ENCODE data around the gene FRAS1.

DNA sequence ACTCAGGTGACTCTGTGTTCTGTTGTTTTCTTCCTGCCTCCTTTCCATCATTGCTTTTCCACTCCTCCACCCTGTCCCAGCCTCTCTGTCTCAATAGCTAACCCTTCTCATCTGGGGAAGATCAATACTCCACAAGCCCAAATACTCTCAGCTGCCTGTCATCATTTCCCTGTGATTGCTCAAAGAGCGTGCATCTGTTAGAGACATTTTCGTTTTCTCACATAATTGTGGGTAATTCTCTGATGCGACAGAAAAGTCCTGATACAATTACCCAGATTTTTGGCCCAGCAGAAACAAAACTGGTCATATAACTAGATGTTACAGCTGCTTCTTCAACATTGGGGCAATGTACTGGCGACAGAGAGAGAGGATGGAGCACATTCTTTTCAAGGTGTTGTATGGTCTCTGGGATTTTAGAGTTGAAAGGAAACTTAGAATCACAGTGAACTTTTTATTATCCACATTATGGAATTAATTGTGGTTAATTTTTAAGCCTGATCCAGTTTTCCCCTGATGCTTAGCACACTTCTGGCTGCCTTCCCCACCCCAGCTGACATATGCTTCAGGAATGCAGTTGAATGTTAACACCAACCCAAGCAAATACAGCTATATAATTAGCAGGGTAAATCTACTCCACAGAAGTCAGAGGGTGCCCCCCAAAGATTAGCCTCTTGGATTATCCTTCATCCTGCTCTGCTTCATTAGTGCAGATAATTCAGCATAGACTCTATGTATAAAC is 323.0 kb downstream of the FRAS1 start:
- TF ChIP-seq, protein P1, sequence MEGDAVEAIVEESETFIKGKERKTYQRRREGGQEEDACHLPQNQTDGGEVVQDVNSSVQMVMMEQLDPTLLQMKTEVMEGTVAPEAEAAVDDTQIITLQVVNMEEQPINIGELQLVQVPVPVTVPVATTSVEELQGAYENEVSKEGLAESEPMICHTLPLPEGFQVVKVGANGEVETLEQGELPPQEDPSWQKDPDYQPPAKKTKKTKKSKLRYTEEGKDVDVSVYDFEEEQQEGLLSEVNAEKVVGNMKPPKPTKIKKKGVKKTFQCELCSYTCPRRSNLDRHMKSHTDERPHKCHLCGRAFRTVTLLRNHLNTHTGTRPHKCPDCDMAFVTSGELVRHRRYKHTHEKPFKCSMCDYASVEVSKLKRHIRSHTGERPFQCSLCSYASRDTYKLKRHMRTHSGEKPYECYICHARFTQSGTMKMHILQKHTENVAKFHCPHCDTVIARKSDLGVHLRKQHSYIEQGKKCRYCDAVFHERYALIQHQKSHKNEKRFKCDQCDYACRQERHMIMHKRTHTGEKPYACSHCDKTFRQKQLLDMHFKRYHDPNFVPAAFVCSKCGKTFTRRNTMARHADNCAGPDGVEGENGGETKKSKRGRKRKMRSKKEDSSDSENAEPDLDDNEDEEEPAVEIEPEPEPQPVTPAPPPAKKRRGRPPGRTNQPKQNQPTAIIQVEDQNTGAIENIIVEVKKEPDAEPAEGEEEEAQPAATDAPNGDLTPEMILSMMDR (IDR thresholded peaks at IDR 0.05), result no peak
- TF ChIP-seq POLR2AphosphoS5 (IDR thresholded peaks at IDR 0.05; ENCODE audit: low read depth, low read length), result no peak
- TF ChIP-seq TCF7L2 (IDR thresholded peaks at IDR 0.05; ENCODE audit: low read depth, low read length), result no peak
- TF ChIP-seq, protein P2, sequence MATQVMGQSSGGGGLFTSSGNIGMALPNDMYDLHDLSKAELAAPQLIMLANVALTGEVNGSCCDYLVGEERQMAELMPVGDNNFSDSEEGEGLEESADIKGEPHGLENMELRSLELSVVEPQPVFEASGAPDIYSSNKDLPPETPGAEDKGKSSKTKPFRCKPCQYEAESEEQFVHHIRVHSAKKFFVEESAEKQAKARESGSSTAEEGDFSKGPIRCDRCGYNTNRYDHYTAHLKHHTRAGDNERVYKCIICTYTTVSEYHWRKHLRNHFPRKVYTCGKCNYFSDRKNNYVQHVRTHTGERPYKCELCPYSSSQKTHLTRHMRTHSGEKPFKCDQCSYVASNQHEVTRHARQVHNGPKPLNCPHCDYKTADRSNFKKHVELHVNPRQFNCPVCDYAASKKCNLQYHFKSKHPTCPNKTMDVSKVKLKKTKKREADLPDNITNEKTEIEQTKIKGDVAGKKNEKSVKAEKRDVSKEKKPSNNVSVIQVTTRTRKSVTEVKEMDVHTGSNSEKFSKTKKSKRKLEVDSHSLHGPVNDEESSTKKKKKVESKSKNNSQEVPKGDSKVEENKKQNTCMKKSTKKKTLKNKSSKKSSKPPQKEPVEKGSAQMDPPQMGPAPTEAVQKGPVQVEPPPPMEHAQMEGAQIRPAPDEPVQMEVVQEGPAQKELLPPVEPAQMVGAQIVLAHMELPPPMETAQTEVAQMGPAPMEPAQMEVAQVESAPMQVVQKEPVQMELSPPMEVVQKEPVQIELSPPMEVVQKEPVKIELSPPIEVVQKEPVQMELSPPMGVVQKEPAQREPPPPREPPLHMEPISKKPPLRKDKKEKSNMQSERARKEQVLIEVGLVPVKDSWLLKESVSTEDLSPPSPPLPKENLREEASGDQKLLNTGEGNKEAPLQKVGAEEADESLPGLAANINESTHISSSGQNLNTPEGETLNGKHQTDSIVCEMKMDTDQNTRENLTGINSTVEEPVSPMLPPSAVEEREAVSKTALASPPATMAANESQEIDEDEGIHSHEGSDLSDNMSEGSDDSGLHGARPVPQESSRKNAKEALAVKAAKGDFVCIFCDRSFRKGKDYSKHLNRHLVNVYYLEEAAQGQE (IDR thresholded peaks at IDR 0.05; ENCODE audit: insufficient read depth in 1 of 2, low read depth in 2 of 2, low read length in 1 of 2), result no peak

All from Panc1 (cell line).